GM18505 (cell line): Measurements from ENCODE around the gene GLT1D1.
"Not testable (repeated sequence)": the region's sequence is repeated elsewhere in the genome, so short reads cannot be mapped to it uniquely, and the experiment has no call there.

Experiments used
- ATAC-seq: cut with Tn5 transposase; IDR thresholded peaks from one replicate; pipeline ENCODE4 v1.9.1; 2021; ENCODE audit not compliant: unreplicated experiment
- POLR2A ChIP-seq: IDR thresholded peaks from 4 replicates; pipeline ENCODE4 v1.6.1; 2011; ENCODE audit warnings: borderline replicate concordance; ENCODE audit not compliant: insufficient read depth, insufficient read length; ENCODE audit errors: extremely low read depth

The GLT1D1 gene

GRCh38 chr12:128827724-128828123, 25.6 kb upstream of the GLT1D1 start:
- TF ChIP-seq POLR2A: no peak
- ATAC-seq: no peak

GRCh38 chr12:128829861-128830504, 23.3 kb upstream of the GLT1D1 start:
- ATAC-seq: peak; percentile 83
- no peak for TF ChIP-seq POLR2A

GRCh38 chr12:128830505-128830893, 22.8 kb upstream of the GLT1D1 start:
- no peak for TF ChIP-seq POLR2A
- peak; percentile 54 for ATAC-seq

- TF ChIP-seq POLR2A: no peak
- no peak for ATAC-seq
Measured at GRCh38 chr12:128833418-128833817, 19.9 kb upstream of the GLT1D1 start.

GRCh38 chr12:128839885-128840284, 13.4 kb upstream of the GLT1D1 start:
- ATAC-seq: not testable (repeated sequence)

GRCh38 chr12:128840862-128841468, 12.3 kb upstream of the GLT1D1 start:
- ATAC-seq: peak; percentile 76
- TF ChIP-seq POLR2A: no peak

- no peak for TF ChIP-seq POLR2A
- no peak for ATAC-seq
Measured at GRCh38 chr12:128842579-128842978, 10.7 kb upstream of the GLT1D1 start.

GRCh38 chr12:128843538-128843937, 9.7 kb upstream of the GLT1D1 start:
- ATAC-seq: no peak
- TF ChIP-seq POLR2A: no peak

- TF ChIP-seq POLR2A: no peak
- ATAC-seq: no peak
Measured at GRCh38 chr12:128844031-128844635, 9.1 kb upstream of the GLT1D1 start.

GRCh38 chr12:128846671-128847070, 6.6 kb upstream of the GLT1D1 start:
- not testable (repeated sequence) for ATAC-seq

- TF ChIP-seq POLR2A: no peak
- ATAC-seq: no peak
Measured at GRCh38 chr12:128848371-128848770, 4.9 kb upstream of the GLT1D1 start.

GRCh38 chr12:128849806-128850205, 3.5 kb upstream of the GLT1D1 start:
- not testable (repeated sequence) for ATAC-seq

- no peak for TF ChIP-seq POLR2A
- ATAC-seq: no peak
Measured at GRCh38 chr12:128850400-128850799, 2.9 kb upstream of the GLT1D1 start.

- ATAC-seq: not testable (repeated sequence)
Measured at GRCh38 chr12:128851429-128851828, 1.8 kb upstream of the GLT1D1 start.
